GM23338 (cell line): Measurements from ENCODE around the gene ZNF177.

ENCODE experiments used
- CREB1 ChIP-seq: fragments of 250-450 bp; sonication (Bioruptor Pico); IDR thresholded peaks from 2 replicates; pipeline ENCODE4 v1.5.0; 2020; ENCODE audit warnings: low read depth, mild to moderate bottlenecking, moderate library complexity
- EZH2 ChIP-seq: fragments of 200-600 bp; sonication (generic); IDR thresholded peaks from one replicate; pipeline ENCODE4 v1.8.0; 2017; ENCODE audit warnings: antibody characterized with exemption, mild to moderate bottlenecking, low read depth; ENCODE audit not compliant: unreplicated experiment
- EZH2phosphoT487 ChIP-seq: fragments of 200-600 bp; sonication (generic); IDR thresholded peaks from one replicate; pipeline ENCODE4 v1.8.1; 2018; ENCODE audit warnings: antibody characterized with exemption; ENCODE audit not compliant: unreplicated experiment
- JUNB ChIP-seq: IDR thresholded peaks from one replicate; pipeline ENCODE4 v1.6.1; 2016; ENCODE audit warnings: antibody characterized with exemption; ENCODE audit not compliant: unreplicated experiment
- NANOG ChIP-seq: IDR thresholded peaks from 2 replicates; pipeline ENCODE4 v1.6.1; 2016; ENCODE audit warnings: antibody characterized with exemption, borderline replicate concordance
- POLR2AphosphoS5 ChIP-seq: IDR thresholded peaks from 2 replicates; pipeline ENCODE4 v1.6.1; 2016; ENCODE audit warnings: antibody characterized with exemption, low read depth
- STAT1 ChIP-seq: IDR thresholded peaks from one replicate; pipeline ENCODE4 v1.6.1; 2016; ENCODE audit warnings: antibody characterized with exemption; ENCODE audit not compliant: unreplicated experiment
- ZNF331 ChIP-seq: fragments of 250-450 bp; sonication (Bioruptor Pico); IDR thresholded peaks from 2 replicates; pipeline ENCODE4 v1.5.0; 2020; ENCODE audit warnings: low read depth, mild to moderate bottlenecking, moderate library complexity
- TF ChIP-seq, protein P1 (sequence below), 2 experiments: fragments of 200-600 bp in 1 of 2; sonication (generic) in 1 of 2; conservative IDR thresholded peaks; 2 replicates each; pipeline versions ENCODE4 v1.5.1 to v1.6.1; 2016 to 2017; ENCODE audit warnings: antibody characterized with exemption in 2 of 2, low read depth in 2 of 2, mild to moderate bottlenecking in 2 of 2, moderate library complexity in 1 of 2
- TF ChIP-seq, protein P2 (sequence below): IDR thresholded peaks from 2 replicates; pipeline ENCODE4 v1.6.1; 2016; ENCODE audit warnings: antibody characterized with exemption
- TF ChIP-seq, protein P3 (sequence below): IDR thresholded peaks from one replicate; pipeline ENCODE4 v1.6.1; 2018; ENCODE audit warnings: antibody characterized with exemption; ENCODE audit not compliant: unreplicated experiment
- TF ChIP-seq, protein P4 (sequence below): fragments of 250-450 bp; sonication (Bioruptor Pico); IDR thresholded peaks from 2 replicates; pipeline ENCODE4 v1.5.0; 2020; ENCODE audit warnings: mild to moderate bottlenecking, moderate library complexity

DNA sequence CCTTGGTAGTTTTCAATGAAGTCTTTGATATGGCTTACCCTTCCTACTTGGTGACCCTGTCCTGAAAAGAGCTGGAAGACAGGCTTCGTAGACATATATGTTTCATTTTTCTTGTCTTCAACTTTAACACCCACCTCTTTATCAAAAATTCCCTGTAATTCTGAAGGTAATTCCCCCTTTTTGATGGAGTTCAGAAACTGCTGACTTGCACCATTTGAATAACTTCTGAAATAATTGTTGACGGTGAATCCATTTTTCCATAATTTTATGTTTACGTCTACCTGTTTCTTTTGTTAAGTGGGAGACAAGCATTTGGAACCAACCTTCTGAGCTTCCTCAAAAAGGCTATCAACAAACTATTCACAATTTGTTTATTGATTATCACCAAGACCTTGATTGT is 14.6 kb upstream of the ZNF177 start:
- TF ChIP-seq, protein P1, sequence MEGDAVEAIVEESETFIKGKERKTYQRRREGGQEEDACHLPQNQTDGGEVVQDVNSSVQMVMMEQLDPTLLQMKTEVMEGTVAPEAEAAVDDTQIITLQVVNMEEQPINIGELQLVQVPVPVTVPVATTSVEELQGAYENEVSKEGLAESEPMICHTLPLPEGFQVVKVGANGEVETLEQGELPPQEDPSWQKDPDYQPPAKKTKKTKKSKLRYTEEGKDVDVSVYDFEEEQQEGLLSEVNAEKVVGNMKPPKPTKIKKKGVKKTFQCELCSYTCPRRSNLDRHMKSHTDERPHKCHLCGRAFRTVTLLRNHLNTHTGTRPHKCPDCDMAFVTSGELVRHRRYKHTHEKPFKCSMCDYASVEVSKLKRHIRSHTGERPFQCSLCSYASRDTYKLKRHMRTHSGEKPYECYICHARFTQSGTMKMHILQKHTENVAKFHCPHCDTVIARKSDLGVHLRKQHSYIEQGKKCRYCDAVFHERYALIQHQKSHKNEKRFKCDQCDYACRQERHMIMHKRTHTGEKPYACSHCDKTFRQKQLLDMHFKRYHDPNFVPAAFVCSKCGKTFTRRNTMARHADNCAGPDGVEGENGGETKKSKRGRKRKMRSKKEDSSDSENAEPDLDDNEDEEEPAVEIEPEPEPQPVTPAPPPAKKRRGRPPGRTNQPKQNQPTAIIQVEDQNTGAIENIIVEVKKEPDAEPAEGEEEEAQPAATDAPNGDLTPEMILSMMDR (conservative IDR thresholded peaks at IDR 0.05; ENCODE audit: low read depth in 2 of 2), result no peak
- TF ChIP-seq, protein P2, sequence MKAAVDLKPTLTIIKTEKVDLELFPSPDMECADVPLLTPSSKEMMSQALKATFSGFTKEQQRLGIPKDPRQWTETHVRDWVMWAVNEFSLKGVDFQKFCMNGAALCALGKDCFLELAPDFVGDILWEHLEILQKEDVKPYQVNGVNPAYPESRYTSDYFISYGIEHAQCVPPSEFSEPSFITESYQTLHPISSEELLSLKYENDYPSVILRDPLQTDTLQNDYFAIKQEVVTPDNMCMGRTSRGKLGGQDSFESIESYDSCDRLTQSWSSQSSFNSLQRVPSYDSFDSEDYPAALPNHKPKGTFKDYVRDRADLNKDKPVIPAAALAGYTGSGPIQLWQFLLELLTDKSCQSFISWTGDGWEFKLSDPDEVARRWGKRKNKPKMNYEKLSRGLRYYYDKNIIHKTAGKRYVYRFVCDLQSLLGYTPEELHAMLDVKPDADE, result no peak
- no peak for TF ChIP-seq POLR2AphosphoS5
- TF ChIP-seq EZH2, result no peak
- no peak for TF ChIP-seq ZNF331
- TF ChIP-seq, protein P3, sequence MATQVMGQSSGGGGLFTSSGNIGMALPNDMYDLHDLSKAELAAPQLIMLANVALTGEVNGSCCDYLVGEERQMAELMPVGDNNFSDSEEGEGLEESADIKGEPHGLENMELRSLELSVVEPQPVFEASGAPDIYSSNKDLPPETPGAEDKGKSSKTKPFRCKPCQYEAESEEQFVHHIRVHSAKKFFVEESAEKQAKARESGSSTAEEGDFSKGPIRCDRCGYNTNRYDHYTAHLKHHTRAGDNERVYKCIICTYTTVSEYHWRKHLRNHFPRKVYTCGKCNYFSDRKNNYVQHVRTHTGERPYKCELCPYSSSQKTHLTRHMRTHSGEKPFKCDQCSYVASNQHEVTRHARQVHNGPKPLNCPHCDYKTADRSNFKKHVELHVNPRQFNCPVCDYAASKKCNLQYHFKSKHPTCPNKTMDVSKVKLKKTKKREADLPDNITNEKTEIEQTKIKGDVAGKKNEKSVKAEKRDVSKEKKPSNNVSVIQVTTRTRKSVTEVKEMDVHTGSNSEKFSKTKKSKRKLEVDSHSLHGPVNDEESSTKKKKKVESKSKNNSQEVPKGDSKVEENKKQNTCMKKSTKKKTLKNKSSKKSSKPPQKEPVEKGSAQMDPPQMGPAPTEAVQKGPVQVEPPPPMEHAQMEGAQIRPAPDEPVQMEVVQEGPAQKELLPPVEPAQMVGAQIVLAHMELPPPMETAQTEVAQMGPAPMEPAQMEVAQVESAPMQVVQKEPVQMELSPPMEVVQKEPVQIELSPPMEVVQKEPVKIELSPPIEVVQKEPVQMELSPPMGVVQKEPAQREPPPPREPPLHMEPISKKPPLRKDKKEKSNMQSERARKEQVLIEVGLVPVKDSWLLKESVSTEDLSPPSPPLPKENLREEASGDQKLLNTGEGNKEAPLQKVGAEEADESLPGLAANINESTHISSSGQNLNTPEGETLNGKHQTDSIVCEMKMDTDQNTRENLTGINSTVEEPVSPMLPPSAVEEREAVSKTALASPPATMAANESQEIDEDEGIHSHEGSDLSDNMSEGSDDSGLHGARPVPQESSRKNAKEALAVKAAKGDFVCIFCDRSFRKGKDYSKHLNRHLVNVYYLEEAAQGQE, result no peak
- no peak for TF ChIP-seq JUNB
- TF ChIP-seq, protein P4, sequence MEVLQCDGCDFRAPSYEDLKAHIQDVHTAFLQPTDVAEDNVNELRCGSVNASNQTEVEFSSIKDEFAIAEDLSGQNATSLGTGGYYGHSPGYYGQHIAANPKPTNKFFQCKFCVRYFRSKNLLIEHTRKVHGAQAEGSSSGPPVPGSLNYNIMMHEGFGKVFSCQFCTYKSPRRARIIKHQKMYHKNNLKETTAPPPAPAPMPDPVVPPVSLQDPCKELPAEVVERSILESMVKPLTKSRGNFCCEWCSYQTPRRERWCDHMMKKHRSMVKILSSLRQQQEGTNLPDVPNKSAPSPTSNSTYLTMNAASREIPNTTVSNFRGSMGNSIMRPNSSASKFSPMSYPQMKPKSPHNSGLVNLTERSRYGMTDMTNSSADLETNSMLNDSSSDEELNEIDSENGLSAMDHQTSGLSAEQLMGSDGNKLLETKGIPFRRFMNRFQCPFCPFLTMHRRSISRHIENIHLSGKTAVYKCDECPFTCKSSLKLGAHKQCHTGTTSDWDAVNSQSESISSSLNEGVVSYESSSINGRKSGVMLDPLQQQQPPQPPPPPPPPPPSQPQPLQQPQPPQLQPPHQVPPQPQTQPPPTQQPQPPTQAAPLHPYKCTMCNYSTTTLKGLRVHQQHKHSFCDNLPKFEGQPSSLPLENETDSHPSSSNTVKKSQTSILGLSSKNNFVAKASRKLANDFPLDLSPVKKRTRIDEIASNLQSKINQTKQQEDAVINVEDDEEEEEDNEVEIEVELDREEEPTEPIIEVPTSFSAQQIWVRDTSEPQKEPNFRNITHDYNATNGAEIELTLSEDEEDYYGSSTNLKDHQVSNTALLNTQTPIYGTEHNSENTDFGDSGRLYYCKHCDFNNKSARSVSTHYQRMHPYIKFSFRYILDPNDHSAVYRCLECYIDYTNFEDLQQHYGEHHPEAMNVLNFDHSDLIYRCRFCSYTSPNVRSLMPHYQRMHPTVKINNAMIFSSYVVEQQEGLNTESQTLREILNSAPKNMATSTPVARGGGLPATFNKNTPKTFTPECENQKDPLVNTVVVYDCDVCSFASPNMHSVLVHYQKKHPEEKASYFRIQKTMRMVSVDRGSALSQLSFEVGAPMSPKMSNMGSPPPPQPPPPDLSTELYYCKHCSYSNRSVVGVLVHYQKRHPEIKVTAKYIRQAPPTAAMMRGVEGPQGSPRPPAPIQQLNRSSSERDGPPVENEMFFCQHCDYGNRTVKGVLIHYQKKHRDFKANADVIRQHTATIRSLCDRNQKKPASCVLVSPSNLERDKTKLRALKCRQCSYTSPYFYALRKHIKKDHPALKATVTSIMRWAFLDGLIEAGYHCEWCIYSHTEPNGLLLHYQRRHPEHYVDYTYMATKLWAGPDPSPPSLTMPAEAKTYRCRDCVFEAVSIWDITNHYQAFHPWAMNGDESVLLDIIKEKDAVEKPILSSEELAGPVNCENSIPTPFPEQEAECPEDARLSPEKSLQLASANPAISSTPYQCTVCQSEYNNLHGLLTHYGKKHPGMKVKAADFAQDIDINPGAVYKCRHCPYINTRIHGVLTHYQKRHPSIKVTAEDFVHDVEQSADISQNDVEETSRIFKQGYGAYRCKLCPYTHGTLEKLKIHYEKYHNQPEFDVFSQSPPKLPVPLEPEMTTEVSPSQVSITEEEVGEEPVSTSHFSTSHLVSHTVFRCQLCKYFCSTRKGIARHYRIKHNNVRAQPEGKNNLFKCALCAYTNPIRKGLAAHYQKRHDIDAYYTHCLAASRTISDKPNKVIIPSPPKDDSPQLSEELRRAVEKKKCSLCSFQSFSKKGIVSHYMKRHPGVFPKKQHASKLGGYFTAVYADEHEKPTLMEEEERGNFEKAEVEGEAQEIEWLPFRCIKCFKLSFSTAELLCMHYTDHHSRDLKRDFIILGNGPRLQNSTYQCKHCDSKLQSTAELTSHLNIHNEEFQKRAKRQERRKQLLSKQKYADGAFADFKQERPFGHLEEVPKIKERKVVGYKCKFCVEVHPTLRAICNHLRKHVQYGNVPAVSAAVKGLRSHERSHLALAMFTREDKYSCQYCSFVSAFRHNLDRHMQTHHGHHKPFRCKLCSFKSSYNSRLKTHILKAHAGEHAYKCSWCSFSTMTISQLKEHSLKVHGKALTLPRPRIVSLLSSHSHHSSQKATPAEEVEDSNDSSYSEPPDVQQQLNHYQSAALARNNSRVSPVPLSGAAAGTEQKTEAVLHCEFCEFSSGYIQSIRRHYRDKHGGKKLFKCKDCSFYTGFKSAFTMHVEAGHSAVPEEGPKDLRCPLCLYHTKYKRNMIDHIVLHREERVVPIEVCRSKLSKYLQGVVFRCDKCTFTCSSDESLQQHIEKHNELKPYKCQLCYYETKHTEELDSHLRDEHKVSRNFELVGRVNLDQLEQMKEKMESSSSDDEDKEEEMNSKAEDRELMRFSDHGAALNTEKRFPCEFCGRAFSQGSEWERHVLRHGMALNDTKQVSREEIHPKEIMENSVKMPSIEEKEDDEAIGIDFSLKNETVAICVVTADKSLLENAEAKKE, result no peak
- no peak for TF ChIP-seq CREB1 (CRISPR knock-in tag)
- TF ChIP-seq EZH2phosphoT487, result no peak
- no peak for TF ChIP-seq STAT1
- no peak for TF ChIP-seq NANOG
